GM12865 (cell line): Measurements from ENCODE around the gene CHSY3.

ENCODE experiments used
- DNase-seq: peaks from one replicate; pipeline ENCODE4 v3.0.0; 2010; ENCODE audit warnings: low read depth
- H3K4me3 ChIP-seq: 2 replicates; pipeline ENCODE4 v1.5.1; 2011; ENCODE audit warnings: mild to moderate bottlenecking, low read depth, low read length, control low read depth
- CTCF ChIP-seq: IDR thresholded peaks from 2 replicates; pipeline ENCODE4 v1.5.1; 2011; ENCODE audit warnings: low read length, control low read depth, low read depth, inconsistent platforms; ENCODE audit not compliant: insufficient read depth; ENCODE audit errors: missing control alignments

CHSY3 gene

GRCh38 chr5:130034566-130035210 lies 130.4 kb downstream of the CHSY3 start:
- no peak overlapping the region for H3K4me3 ChIP-seq
- TF ChIP-seq CTCF, result no peak
- DNase-seq, result no peak

- DNase-seq, result no peak
- TF ChIP-seq CTCF, result no peak
- no peak overlapping the region for H3K4me3 ChIP-seq
Measured at GRCh38 chr5:130035388-130035787, 131.1 kb downstream of the CHSY3 start.

- H3K4me3 ChIP-seq, result no peak overlapping the region
- DNase-seq, result no peak
- TF ChIP-seq CTCF, result no peak
Measured at GRCh38 chr5:130037905-130038304, 133.6 kb downstream of the CHSY3 start.

GRCh38 chr5:130043834-130044233 lies 139.6 kb downstream of the CHSY3 start:
- TF ChIP-seq CTCF, result no peak
- no peak overlapping the region for H3K4me3 ChIP-seq
- no peak for DNase-seq

- DNase-seq, result no peak
- no peak for TF ChIP-seq CTCF
- H3K4me3 ChIP-seq, result no peak overlapping the region
Measured at GRCh38 chr5:130045334-130045733, 141.1 kb downstream of the CHSY3 start.

- no peak for DNase-seq
- H3K4me3 ChIP-seq, result no peak overlapping the region
- no peak for TF ChIP-seq CTCF
Measured at GRCh38 chr5:130050585-130050984, 146.3 kb downstream of the CHSY3 start.

- H3K4me3 ChIP-seq, result no peak overlapping the region
- no peak for DNase-seq
- no peak for TF ChIP-seq CTCF
Measured at GRCh38 chr5:130052752-130053151, 148.5 kb downstream of the CHSY3 start.
